WTC11 (cell line): Measurements from ENCODE around the gene MAZ. TPM values are rescaled to one million over a fixed set of nuclear protein-coding genes. Genes with fewer than 3 reads are reported as not detected.
A peak's percentile ranks its signal among the peaks of the same experiment; 100 is the strongest.
"Not testable (repeated sequence)": the region's sequence is repeated elsewhere in the genome, so short reads cannot be mapped to it uniquely, and the experiment has no call there.

ENCODE experiments used
- ATAC-seq: fragments of 200-7000 bp; cut with Tn5 transposase; 2 replicates; pipeline ENCODE4 v1.10.0; 2021; ENCODE audit warnings: mild to moderate bottlenecking, moderate library complexity
- CTCF ChIA-PET: fragments of 300-600 bp; sonication (Branson Sonifier 250); formaldehyde crosslinking; loops from one replicate; lab custom pipeline; 2021; ENCODE audit warnings: antibody characterized with exemption; lab: Charles Lee
- POLR2A ChIA-PET: fragments of 350-600 bp; sonication (Branson Sonifier 250); formaldehyde crosslinking; loops from one replicate; lab custom pipeline; 2021; ENCODE audit warnings: antibody characterized with exemption; lab: Charles Lee
- DNase-seq: peaks from one replicate; pipeline ENCODE4 v3.0.0; 2021; ENCODE audit warnings: low spot score
- H3K27ac Mint-ChIP-seq: 2 replicates; pipeline ENCODE4 v1.8.0; 2021; ENCODE audit warnings: mixed read lengths
- H3K27me3 Mint-ChIP-seq: 2 replicates; pipeline ENCODE4 v1.8.0; 2021; ENCODE audit warnings: low read depth, mild to moderate bottlenecking, moderate library complexity, mixed read lengths
- H3K36me3 Mint-ChIP-seq: 2 replicates; pipeline ENCODE4 v1.8.0; 2021; ENCODE audit warnings: mixed read lengths
- H3K4me1 Mint-ChIP-seq: 2 replicates; pipeline ENCODE4 v1.8.0; 2022; ENCODE audit warnings: mixed read lengths
- H3K4me3 Mint-ChIP-seq: 2 replicates; pipeline ENCODE4 v1.8.0; 2021; ENCODE audit warnings: mild to moderate bottlenecking, moderate library complexity, mixed read lengths
- H3K9me3 Mint-ChIP-seq: 2 replicates; pipeline ENCODE4 v1.8.0; 2021; ENCODE audit warnings: mixed read lengths
- JAZF1 ChIP-seq: fragments of 250-450 bp; sonication (Bioruptor Pico); IDR thresholded peaks from 2 replicates; pipeline ENCODE4 v1.9.0; 2021; ENCODE audit warnings: moderate library complexity, mild to moderate bottlenecking, inconsistent platforms
- NFYB ChIP-seq: sonication (generic); formaldehyde crosslinking; conservative IDR thresholded peaks from 2 replicates; pipeline ENCODE4 v1.8.0; 2022; ENCODE audit warnings: low read depth, missing genetic modification reagents
- PRRX2 ChIP-seq: fragments of 250-450 bp; sonication (Bioruptor Pico); IDR thresholded peaks from 2 replicates; pipeline ENCODE4 v1.8.0; 2021; ENCODE audit warnings: mild to moderate bottlenecking
- TEAD1 ChIP-seq: sonication (generic); formaldehyde crosslinking; IDR thresholded peaks from 2 replicates; pipeline ENCODE4 v1.8.0; 2022; ENCODE audit warnings: mild to moderate bottlenecking, missing genetic modification reagents
- ZNF396 ChIP-seq: fragments of 250-450 bp; sonication (Bioruptor Pico); IDR thresholded peaks from 2 replicates; pipeline ENCODE4 v1.8.0; 2021; ENCODE audit warnings: mild to moderate bottlenecking, moderate library complexity, borderline replicate concordance
- total RNA-seq: library from RNA; stranded (reverse); gene quantifications from 3 replicates; pipeline ENCODE4 v1.2.3, GENCODE V29; 2021
- TF ChIP-seq, protein P1 (sequence below): sonication (generic); formaldehyde crosslinking; IDR thresholded peaks from 2 replicates; pipeline ENCODE4 v1.8.0; 2022; ENCODE audit warnings: mild to moderate bottlenecking, missing genetic modification reagents
- TF ChIP-seq, protein P2 (sequence below): sonication (generic); formaldehyde crosslinking; IDR thresholded peaks from 2 replicates; pipeline ENCODE4 v1.8.0; 2023; ENCODE audit warnings: missing genetic modification reagents, mild to moderate bottlenecking, borderline replicate concordance
- TF ChIP-seq, protein P3 (sequence below): sonication (generic); formaldehyde crosslinking; IDR thresholded peaks from 2 replicates; pipeline ENCODE4 v1.8.1; 2023; ENCODE audit warnings: mild to moderate bottlenecking, moderate library complexity, missing genetic modification reagents
- TF ChIP-seq, protein P4 (sequence below): sonication (generic); formaldehyde crosslinking; IDR thresholded peaks from 2 replicates; pipeline ENCODE4 v1.8.1; 2022; ENCODE audit warnings: mild to moderate bottlenecking, missing genetic modification reagents, moderate library complexity, borderline replicate concordance
- TF ChIP-seq, protein P5 (sequence below): sonication (generic); formaldehyde crosslinking; IDR thresholded peaks from 2 replicates; pipeline ENCODE4 v1.8.0; 2023; ENCODE audit warnings: mild to moderate bottlenecking, missing genetic modification reagents
- TF ChIP-seq, protein P6 (sequence below): sonication (generic); formaldehyde crosslinking; IDR thresholded peaks from 2 replicates; pipeline ENCODE4 v1.8.1; 2022; ENCODE audit warnings: missing genetic modification reagents, borderline replicate concordance
- TF ChIP-seq, protein P7 (sequence below): fragments of 250-450 bp; sonication (Bioruptor Pico); IDR thresholded peaks from 2 replicates; pipeline ENCODE4 v1.8.0; 2021; ENCODE audit warnings: mild to moderate bottlenecking

MAZ gene
- total RNA-seq, 1 experiment from 2014 or later: 405 TPM

DNA sequence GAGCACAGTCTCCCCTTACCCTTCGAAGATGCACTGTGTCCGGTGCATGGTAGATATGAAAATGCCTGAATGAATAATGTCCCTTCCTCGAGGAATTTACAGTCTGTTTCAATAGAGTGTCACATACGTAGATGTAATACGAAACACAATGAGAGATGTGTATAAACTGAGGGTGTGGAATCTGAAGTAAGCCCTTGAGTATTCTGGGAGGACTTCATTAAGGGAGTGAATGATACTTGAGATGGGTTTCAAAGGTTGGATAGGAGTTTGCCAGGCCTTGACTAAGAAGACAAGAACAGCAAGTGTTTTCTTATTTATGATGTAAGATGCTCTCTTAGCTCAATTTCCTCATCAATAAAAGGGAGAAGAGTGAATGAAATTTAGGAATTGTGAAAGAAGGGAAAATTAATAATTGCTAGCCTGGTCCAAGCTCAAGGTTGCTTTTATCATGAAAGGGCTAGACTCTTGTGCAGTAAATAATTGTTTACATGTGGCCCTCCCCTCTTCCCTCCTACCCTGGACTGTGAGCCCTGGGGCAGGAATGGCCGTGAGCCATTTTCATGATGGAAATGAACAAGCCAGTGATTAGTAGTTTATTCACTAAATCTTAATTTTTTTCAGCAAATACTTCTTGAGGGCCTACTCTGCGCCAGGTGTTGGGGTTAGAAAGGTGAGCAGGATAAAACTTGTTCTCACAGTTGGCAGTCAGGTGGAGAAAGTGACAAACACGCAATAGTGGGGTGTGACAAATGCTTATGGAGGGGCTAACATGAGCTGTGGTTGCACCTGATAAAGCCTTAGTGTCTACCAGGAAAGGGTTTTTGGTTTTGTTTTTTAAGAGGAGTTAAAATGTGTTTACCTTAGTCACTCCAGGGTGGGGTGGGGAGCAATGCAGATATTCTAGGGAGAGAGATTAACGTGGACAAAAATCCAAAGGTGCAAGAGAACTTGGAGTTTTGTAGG, 14.2 kb upstream of the MAZ start:
- H3K36me3 Mint-ChIP-seq: peaks cover 25% of the 10 kb centered on the region
- ChIA-PET CTCF (no interaction called here), POLR2A (interaction anchor here (0.5 kb wide), 1 partner anchor 12 kb away, joined by 3 read pairs; no protein-coding TSS in a partner anchor)
- peak overlapping the region; percentile 98 for H3K4me3 Mint-ChIP-seq
- no peak for DNase-seq
- no peak for ATAC-seq
- peaks cover 21% of the 10 kb centered on the region for H3K4me1 Mint-ChIP-seq
- peak overlapping the region; percentile 80 for H3K27ac Mint-ChIP-seq
- TF ChIP-seq, protein P1, sequence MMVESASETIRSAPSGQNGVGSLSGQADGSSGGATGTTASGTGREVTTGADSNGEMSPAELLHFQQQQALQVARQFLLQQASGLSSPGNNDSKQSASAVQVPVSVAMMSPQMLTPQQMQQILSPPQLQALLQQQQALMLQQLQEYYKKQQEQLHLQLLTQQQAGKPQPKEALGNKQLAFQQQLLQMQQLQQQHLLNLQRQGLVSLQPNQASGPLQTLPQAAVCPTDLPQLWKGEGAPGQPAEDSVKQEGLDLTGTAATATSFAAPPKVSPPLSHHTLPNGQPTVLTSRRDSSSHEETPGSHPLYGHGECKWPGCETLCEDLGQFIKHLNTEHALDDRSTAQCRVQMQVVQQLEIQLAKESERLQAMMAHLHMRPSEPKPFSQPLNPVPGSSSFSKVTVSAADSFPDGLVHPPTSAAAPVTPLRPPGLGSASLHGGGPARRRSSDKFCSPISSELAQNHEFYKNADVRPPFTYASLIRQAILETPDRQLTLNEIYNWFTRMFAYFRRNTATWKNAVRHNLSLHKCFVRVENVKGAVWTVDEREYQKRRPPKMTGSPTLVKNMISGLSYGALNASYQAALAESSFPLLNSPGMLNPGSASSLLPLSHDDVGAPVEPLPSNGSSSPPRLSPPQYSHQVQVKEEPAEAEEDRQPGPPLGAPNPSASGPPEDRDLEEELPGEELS (CRISPR knock-in tag): no peak
- TF ChIP-seq NFYB (CRISPR knock-in tag) (no peak), ZNF396 (CRISPR knock-in tag) (no peak), PRRX2 (CRISPR knock-in tag) (no peak), TEAD1 (CRISPR knock-in tag) (no peak), JAZF1 (CRISPR knock-in tag) (no peak)
- TF ChIP-seq, protein P2, sequence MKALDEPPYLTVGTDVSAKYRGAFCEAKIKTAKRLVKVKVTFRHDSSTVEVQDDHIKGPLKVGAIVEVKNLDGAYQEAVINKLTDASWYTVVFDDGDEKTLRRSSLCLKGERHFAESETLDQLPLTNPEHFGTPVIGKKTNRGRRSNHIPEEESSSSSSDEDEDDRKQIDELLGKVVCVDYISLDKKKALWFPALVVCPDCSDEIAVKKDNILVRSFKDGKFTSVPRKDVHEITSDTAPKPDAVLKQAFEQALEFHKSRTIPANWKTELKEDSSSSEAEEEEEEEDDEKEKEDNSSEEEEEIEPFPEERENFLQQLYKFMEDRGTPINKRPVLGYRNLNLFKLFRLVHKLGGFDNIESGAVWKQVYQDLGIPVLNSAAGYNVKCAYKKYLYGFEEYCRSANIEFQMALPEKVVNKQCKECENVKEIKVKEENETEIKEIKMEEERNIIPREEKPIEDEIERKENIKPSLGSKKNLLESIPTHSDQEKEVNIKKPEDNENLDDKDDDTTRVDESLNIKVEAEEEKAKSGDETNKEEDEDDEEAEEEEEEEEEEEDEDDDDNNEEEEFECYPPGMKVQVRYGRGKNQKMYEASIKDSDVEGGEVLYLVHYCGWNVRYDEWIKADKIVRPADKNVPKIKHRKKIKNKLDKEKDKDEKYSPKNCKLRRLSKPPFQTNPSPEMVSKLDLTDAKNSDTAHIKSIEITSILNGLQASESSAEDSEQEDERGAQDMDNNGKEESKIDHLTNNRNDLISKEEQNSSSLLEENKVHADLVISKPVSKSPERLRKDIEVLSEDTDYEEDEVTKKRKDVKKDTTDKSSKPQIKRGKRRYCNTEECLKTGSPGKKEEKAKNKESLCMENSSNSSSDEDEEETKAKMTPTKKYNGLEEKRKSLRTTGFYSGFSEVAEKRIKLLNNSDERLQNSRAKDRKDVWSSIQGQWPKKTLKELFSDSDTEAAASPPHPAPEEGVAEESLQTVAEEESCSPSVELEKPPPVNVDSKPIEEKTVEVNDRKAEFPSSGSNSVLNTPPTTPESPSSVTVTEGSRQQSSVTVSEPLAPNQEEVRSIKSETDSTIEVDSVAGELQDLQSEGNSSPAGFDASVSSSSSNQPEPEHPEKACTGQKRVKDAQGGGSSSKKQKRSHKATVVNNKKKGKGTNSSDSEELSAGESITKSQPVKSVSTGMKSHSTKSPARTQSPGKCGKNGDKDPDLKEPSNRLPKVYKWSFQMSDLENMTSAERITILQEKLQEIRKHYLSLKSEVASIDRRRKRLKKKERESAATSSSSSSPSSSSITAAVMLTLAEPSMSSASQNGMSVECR (CRISPR knock-in tag): no peak
- TF ChIP-seq, protein P3, sequence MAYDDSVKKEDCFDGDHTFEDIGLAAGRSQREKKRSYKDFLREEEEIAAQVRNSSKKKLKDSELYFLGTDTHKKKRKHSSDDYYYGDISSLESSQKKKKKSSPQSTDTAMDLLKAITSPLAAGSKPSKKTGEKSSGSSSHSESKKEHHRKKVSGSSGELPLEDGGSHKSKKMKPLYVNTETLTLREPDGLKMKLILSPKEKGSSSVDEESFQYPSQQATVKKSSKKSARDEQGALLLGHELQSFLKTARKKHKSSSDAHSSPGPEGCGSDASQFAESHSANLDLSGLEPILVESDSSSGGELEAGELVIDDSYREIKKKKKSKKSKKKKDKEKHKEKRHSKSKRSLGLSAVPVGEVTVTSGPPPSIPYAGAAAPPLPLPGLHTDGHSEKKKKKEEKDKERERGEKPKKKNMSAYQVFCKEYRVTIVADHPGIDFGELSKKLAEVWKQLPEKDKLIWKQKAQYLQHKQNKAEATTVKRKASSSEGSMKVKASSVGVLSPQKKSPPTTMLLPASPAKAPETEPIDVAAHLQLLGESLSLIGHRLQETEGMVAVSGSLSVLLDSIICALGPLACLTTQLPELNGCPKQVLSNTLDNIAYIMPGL: no peak
- TF ChIP-seq, protein P4, sequence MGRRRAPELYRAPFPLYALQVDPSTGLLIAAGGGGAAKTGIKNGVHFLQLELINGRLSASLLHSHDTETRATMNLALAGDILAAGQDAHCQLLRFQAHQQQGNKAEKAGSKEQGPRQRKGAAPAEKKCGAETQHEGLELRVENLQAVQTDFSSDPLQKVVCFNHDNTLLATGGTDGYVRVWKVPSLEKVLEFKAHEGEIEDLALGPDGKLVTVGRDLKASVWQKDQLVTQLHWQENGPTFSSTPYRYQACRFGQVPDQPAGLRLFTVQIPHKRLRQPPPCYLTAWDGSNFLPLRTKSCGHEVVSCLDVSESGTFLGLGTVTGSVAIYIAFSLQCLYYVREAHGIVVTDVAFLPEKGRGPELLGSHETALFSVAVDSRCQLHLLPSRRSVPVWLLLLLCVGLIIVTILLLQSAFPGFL (CRISPR knock-in tag): no peak
- TF ChIP-seq, protein P5, sequence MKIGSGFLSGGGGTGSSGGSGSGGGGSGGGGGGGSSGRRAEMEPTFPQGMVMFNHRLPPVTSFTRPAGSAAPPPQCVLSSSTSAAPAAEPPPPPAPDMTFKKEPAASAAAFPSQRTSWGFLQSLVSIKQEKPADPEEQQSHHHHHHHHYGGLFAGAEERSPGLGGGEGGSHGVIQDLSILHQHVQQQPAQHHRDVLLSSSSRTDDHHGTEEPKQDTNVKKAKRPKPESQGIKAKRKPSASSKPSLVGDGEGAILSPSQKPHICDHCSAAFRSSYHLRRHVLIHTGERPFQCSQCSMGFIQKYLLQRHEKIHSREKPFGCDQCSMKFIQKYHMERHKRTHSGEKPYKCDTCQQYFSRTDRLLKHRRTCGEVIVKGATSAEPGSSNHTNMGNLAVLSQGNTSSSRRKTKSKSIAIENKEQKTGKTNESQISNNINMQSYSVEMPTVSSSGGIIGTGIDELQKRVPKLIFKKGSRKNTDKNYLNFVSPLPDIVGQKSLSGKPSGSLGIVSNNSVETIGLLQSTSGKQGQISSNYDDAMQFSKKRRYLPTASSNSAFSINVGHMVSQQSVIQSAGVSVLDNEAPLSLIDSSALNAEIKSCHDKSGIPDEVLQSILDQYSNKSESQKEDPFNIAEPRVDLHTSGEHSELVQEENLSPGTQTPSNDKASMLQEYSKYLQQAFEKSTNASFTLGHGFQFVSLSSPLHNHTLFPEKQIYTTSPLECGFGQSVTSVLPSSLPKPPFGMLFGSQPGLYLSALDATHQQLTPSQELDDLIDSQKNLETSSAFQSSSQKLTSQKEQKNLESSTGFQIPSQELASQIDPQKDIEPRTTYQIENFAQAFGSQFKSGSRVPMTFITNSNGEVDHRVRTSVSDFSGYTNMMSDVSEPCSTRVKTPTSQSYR (CRISPR knock-in tag): no peak
- TF ChIP-seq, protein P6, sequence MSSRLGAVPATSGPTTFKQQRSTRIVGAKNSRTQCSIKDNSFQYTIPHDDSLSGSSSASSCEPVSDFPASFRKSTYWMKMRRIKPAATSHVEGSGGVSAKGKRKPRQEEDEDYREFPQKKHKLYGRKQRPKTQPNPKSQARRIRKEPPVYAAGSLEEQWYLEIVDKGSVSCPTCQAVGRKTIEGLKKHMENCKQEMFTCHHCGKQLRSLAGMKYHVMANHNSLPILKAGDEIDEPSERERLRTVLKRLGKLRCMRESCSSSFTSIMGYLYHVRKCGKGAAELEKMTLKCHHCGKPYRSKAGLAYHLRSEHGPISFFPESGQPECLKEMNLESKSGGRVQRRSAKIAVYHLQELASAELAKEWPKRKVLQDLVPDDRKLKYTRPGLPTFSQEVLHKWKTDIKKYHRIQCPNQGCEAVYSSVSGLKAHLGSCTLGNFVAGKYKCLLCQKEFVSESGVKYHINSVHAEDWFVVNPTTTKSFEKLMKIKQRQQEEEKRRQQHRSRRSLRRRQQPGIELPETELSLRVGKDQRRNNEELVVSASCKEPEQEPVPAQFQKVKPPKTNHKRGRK: no peak
- TF ChIP-seq, protein P7, sequence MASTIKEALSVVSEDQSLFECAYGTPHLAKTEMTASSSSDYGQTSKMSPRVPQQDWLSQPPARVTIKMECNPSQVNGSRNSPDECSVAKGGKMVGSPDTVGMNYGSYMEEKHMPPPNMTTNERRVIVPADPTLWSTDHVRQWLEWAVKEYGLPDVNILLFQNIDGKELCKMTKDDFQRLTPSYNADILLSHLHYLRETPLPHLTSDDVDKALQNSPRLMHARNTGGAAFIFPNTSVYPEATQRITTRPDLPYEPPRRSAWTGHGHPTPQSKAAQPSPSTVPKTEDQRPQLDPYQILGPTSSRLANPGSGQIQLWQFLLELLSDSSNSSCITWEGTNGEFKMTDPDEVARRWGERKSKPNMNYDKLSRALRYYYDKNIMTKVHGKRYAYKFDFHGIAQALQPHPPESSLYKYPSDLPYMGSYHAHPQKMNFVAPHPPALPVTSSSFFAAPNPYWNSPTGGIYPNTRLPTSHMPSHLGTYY (CRISPR knock-in tag): no peak
- TF ChIP-seq, all 79 proteins: peak for 0
- no peaks in the 10 kb centered on the region for H3K9me3 Mint-ChIP-seq
- peaks cover 3% of the 10 kb centered on the region for H3K27me3 Mint-ChIP-seq

DNA sequence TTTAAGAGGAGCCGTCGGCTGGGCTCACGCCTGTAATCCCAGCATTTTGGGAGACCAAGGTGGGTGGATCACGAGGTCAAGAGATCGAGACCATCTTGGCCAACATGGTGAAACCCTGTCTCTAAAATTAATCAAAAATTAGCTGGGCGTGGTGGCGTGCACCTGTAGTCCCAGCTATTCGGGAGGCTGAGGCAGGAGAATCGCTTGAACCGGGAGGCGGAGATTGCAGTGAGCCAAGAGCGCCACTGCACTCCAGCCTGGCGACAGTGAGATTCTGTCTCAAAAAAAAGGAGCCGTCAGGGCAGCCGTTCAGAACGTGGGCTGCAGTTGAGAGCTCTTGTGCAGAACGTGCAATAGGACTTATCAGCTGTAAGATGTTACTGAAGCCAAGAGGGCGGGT, 13.2 kb upstream of the MAZ start:
- Mint-ChIP-seq H3K36me3 (peaks cover 35% of the 10 kb centered on the region), H3K4me1 (peaks cover 21% of the 10 kb centered on the region)
- ATAC-seq, H3K27ac Mint-ChIP-seq, DNase-seq, H3K4me3 Mint-ChIP-seq, H3K27me3 Mint-ChIP-seq, H3K9me3 Mint-ChIP-seq: not testable (repeated sequence)
- POLR2A ChIA-PET: interaction anchor here (0.6 kb wide), 1 partner anchor 24 kb away, joined by 4 read pairs; no protein-coding TSS in a partner anchor
- CTCF ChIA-PET: interaction anchor here (1.1 kb wide), 1 partner anchor 8 kb away, joined by 7 read pairs; no protein-coding TSS in a partner anchor
